ENCODE results near the gene PCSK5. TPM values are rescaled to one million over a fixed set of nuclear protein-coding genes. Genes with fewer than 3 reads are reported as not detected.

Gene PCSK5
- total RNA-seq, 2 experiments from 2014 or later, result 0.76 TPM; not detected in 1

DNA sequence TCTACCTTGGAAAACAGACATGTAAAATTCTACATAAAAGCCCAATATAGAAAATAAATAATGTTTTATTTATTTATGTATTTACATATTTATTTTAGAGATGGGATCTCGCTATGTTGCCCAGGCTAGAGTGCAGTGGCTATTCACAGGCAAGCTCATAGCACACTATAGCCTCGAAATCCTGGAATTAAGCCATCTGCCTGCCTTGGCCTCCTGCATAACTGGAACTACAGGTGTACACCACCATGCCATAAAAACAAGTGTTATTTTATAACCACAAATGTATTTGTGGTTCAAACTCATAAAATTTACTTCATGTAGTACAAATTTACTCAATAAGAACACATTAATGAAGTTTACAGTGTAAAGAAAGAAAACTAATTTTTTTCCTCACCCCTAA is 510.7 kb downstream of the PCSK5 start:
- Histone ChIP-seq H3K27ac (ENCODE audit: low read depth, low read length, poor library complexity, severe bottlenecking) (no peak overlapping the region), H3K9me3 (ENCODE audit: low read length) (no peaks in the 10 kb centered on the region), H2AFZ (ENCODE audit: low read length) (peak overlapping the region; percentile 94; the same call in 1 of the 2 replicates), H3K9me2 (ENCODE audit: insufficient read depth, low read length) (no peaks in the 10 kb centered on the region), H3K36me3 (ENCODE audit: insufficient read depth, low read length) (no peaks in the 10 kb centered on the region), H4K20me1 (ENCODE audit: insufficient read depth, low read length) (no peaks in the 10 kb centered on the region), H3K4me3 (ENCODE audit: low read depth, low read length, poor library complexity, severe bottlenecking) (no peak overlapping the region), H3K4me1 (ENCODE audit: insufficient read depth, low read length, poor library complexity, severe bottlenecking) (peaks cover 40% of the 10 kb centered on the region), H3K4me2 (ENCODE audit: low read length) (no peak overlapping the region), H3K79me2 (ENCODE audit: insufficient read depth, low read depth, low read length) (no peaks in the 10 kb centered on the region)
- no peak for DNase-seq (ENCODE audit: low spot score)
- intact Hi-C loops (cut with micrococcal nuclease; ENCODE audit: unreplicated experiment), result loop anchor here (5.0 kb wide), 1 partner anchor 241 kb away; no protein-coding TSS in a partner anchor
- CTCF ChIA-PET (ENCODE audit: unreplicated experiment), result interaction anchor here (0.6 kb wide), 1 partner anchor 713 kb away, joined by 3 read pairs; no protein-coding TSS in a partner anchor
- POLR2A ChIA-PET, result interaction anchor here (1.3 to 2.4 kb wide), 4 partner anchors 7 to 62 kb away, joined by 4 to 12 read pairs (median 5); partner anchors contain the start of gene RFK
- no TSS peak for BruUV-seq (replicated peaks)
- no peak for TF ChIP-seq EZH2phosphoT487 (IDR thresholded peaks at IDR 0.05; ENCODE audit: borderline replicate concordance, low read depth, low read length)
- TF ChIP-seq, protein P1, sequence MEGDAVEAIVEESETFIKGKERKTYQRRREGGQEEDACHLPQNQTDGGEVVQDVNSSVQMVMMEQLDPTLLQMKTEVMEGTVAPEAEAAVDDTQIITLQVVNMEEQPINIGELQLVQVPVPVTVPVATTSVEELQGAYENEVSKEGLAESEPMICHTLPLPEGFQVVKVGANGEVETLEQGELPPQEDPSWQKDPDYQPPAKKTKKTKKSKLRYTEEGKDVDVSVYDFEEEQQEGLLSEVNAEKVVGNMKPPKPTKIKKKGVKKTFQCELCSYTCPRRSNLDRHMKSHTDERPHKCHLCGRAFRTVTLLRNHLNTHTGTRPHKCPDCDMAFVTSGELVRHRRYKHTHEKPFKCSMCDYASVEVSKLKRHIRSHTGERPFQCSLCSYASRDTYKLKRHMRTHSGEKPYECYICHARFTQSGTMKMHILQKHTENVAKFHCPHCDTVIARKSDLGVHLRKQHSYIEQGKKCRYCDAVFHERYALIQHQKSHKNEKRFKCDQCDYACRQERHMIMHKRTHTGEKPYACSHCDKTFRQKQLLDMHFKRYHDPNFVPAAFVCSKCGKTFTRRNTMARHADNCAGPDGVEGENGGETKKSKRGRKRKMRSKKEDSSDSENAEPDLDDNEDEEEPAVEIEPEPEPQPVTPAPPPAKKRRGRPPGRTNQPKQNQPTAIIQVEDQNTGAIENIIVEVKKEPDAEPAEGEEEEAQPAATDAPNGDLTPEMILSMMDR (conservative IDR thresholded peaks at IDR 0.05; ENCODE audit: low read length), result no peak

DNA sequence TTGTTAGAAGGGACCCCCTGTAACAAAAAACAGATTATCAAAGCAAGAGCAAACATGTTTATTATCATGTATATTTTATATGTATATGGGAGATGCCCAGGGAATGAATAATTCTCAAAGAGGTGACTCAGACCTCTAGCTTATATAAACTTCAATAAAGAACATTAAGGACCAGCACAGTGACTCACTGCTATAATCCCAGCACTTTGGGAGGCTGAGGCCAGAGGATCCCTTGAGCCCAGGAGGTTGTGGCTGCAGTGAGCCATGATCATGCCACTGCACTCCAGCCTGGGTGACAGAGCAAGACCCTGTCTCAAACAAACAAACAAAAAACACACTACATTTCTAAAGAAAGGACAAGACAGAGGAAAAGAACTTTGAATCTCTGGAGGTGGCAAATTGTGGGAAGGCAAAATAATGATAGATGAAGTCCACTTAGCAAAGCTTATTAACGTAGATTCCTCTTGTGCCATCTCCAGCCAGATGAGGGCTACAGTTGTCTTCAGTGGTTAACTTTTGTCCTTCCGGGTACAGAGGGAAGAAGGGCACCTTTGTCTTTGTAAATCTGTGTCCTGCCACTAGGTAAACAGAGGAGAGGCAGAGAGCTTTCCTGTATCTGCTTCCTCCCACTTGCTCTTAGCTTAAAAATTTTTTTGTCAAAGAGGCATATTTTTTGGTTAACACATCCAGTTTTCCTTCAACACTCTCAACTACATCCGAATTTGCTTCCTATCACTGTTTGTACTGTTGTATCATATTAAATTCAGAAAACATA is 511.3 kb downstream of the PCSK5 start:
- intact Hi-C loops (cut with micrococcal nuclease; ENCODE audit: unreplicated experiment), result loop anchor here (2.0 to 5.0 kb wide), 3 partner anchors 241 to 303 kb away; no protein-coding TSS in a partner anchor
- peak overlapping the region; percentile 53 for H3K4me2 ChIP-seq (ENCODE audit: low read length)
- POLR2A ChIA-PET, result interaction anchor here (0.6 to 2.4 kb wide), 7 partner anchors 8 to 364 kb away, joined by 3 to 12 read pairs (median 5); partner anchors contain the start of gene RFK
- no peaks in the 10 kb centered on the region for H3K36me3 ChIP-seq (ENCODE audit: insufficient read depth, low read length)
- BruUV-seq (replicated peaks), result no TSS peak
- no peaks in the 10 kb centered on the region for H3K9me3 ChIP-seq (ENCODE audit: low read length)
- no peaks in the 10 kb centered on the region for H3K79me2 ChIP-seq (ENCODE audit: insufficient read depth, low read depth, low read length)
- peak overlapping the region; percentile 43 for H3K27ac ChIP-seq (ENCODE audit: low read depth, low read length, poor library complexity, severe bottlenecking)
- peak overlapping the region; percentile 94 for H2AFZ ChIP-seq (ENCODE audit: low read length)
- DNase-seq (ENCODE audit: low spot score), result peak; percentile 68
- H3K9me2 ChIP-seq (ENCODE audit: insufficient read depth, low read length), result no peaks in the 10 kb centered on the region
- CTCF ChIA-PET (ENCODE audit: unreplicated experiment), result interaction anchor here (0.6 kb wide), 1 partner anchor 714 kb away, joined by 3 read pairs; no protein-coding TSS in a partner anchor
- no peak for TF ChIP-seq EZH2phosphoT487 (IDR thresholded peaks at IDR 0.05; ENCODE audit: borderline replicate concordance, low read depth, low read length)
- TF ChIP-seq, protein P1 (conservative IDR thresholded peaks at IDR 0.05; ENCODE audit: low read length), result peak; percentile 44; the same call in 1 of the 2 replicates
- H3K4me1 ChIP-seq (ENCODE audit: insufficient read depth, low read length, poor library complexity, severe bottlenecking), result peaks cover 40% of the 10 kb centered on the region
- no peak overlapping the region for H3K4me3 ChIP-seq (ENCODE audit: low read depth, low read length, poor library complexity, severe bottlenecking)
- H4K20me1 ChIP-seq (ENCODE audit: insufficient read depth, low read length), result no peaks in the 10 kb centered on the region

Data from OCI-LY7 (cell line).